GM13977 (cell line): ENCODE results near the gene SGCA.

Experiments used
- DNase-seq: peaks from one replicate; pipeline ENCODE4 v3.0.0; 2012; ENCODE audit warnings: low spot score
- CTCF ChIP-seq: IDR thresholded peaks from 2 replicates; pipeline ENCODE4 v1.5.1; 2012; ENCODE audit warnings: mild to moderate bottlenecking, control low read depth; ENCODE audit not compliant: insufficient read depth; ENCODE audit errors: extremely low read depth, missing control alignments
- in situ Hi-C: fragments of 300-500 bp; cut with MboI; formaldehyde crosslinking; loops from one replicate; pipeline ENCODE4 v1.12.0; 2022; ENCODE audit warnings: low sequenced_read_pairs, low pct_unique_long_range_greater_than_20kb, mixed read lengths, inconsistent platforms; ENCODE audit not compliant: unreplicated experiment

The SGCA gene

GRCh38 chr17:50153650-50154575, 11.9 kb upstream of the SGCA start:
- TF ChIP-seq CTCF, result no peak
- DNase-seq, result no peak
- in situ Hi-C loops, result no loop called here

GRCh38 chr17:50154604-50155003, 11.2 kb upstream of the SGCA start:
- in situ Hi-C loops, result no loop called here
- DNase-seq, result peak; percentile 73
- TF ChIP-seq CTCF, result no peak

- no peak for DNase-seq
- in situ Hi-C loops, result no loop called here
- TF ChIP-seq CTCF, result no peak
These were observed 10.5 kb upstream of the SGCA start for GRCh38 chr17:50155115-50155819.

GRCh38 chr17:50157891-50158290, 7.9 kb upstream of the SGCA start:
- in situ Hi-C loops, result no loop called here
- DNase-seq, result no peak
- no peak for TF ChIP-seq CTCF

- in situ Hi-C loops, result no loop called here
- peak; percentile 97 for TF ChIP-seq CTCF
- DNase-seq, result peak; percentile 99
These were observed 4.5 kb upstream of the SGCA start for GRCh38 chr17:50161023-50161910.

- no peak for TF ChIP-seq CTCF
- DNase-seq, result no peak
- in situ Hi-C loops, result no loop called here
These were observed 3.9 kb upstream of the SGCA start for GRCh38 chr17:50161911-50162288.
